Gastrocnemius medialis (tissue), 4 donors: ENCODE data around the gene UBE3A. TPM values are rescaled to one million over a fixed set of nuclear protein-coding genes. Genes with fewer than 3 reads are reported as not detected.

Experiments
- ATAC-seq, 2 donors: fragments of 150-250 bp; one replicate each; pipeline ENCODE4 v1.9.1; 2016
- DNase-seq, 2 donors: peaks; one replicate each; pipeline ENCODE4 v3.0.0-alpha.2; 2019
- H3K27ac ChIP-seq, 4 donors: fragments of 200-600 bp; sonication (generic); 1 replicate in 1 of 4; 2 replicates in 3 of 4; pipeline ENCODE4 v1.5.1; 2016 to 2018; ENCODE audit warnings: mild to moderate bottlenecking in 2 of 4, moderate library complexity in 1 of 4
- H3K27me3 ChIP-seq, 3 donors: fragments of 200-600 bp; sonication (generic) in 2 of 3; 1 replicate in 1 of 3; 2 replicates in 2 of 3; pipeline versions ENCODE4 v1.5.1 to v1.6.0; 2016 to 2019; ENCODE audit warnings: mild to moderate bottlenecking in 1 of 3, moderate library complexity in 1 of 3
- H3K36me3 ChIP-seq, 2 donors: fragments of 200-600 bp; sonication (generic) in 1 of 2; one replicate each; pipeline ENCODE4 v1.5.1; 2017 to 2018
- H3K4me1 ChIP-seq, 2 donors: fragments of 200-600 bp; sonication (generic) in 1 of 2; one replicate each; pipeline ENCODE4 v1.5.1; 2016 to 2017; ENCODE audit warnings: mild to moderate bottlenecking in 2 of 2
- H3K4me3 ChIP-seq, 4 donors: fragments of 200-600 bp; sonication (generic) in 3 of 4; 1 replicate in 1 of 4; 2 replicates in 3 of 4; pipeline ENCODE4 v1.5.1; 2016 to 2019; ENCODE audit warnings: mild to moderate bottlenecking in 2 of 4
- H3K9me3 ChIP-seq, 3 donors: fragments of 200-600 bp; sonication (generic) in 2 of 3; 1 replicate in 1 of 3; 2 replicates in 2 of 3; pipeline ENCODE4 v1.5.1; 2016 to 2019
- CTCF ChIP-seq, 5 experiments: fragments of 450-650 bp in 3 of 5; fragments of 200-600 bp in 2 of 5; sonication (generic) in 2 of 5; IDR thresholded peaks in 4 of 5; conservative IDR thresholded peaks in 1 of 5; 1 replicate in 4 of 5; 2 replicates in 1 of 5; pipeline ENCODE4 v1.5.1; 2016 to 2019; ENCODE audit warnings: antibody characterized with exemption in 5 of 5, mild to moderate bottlenecking in 3 of 5, moderate library complexity in 3 of 5
- POLR2A ChIP-seq, 2 donors: fragments of 450-650 bp; IDR thresholded peaks; one replicate each; pipeline ENCODE4 v1.6.1; 2017; ENCODE audit warnings: antibody characterized with exemption in 2 of 2, mild to moderate bottlenecking in 2 of 2, moderate library complexity in 2 of 2
- in situ Hi-C, 4 donors: fragments of 200-750 bp; cut with MboI; loops; one replicate each; pipeline versions ENCODE4 v1.15.0 to v1.8.0; 2017; ENCODE audit warnings: low sequenced_read_pairs in 4 of 4
- intact Hi-C: fragments of 100-400 bp; cut with DNase I; formaldehyde crosslinking; loops from one replicate; pipeline ENCODE4 v1.15.1; 2023; ENCODE audit warnings: low total_unique reads
- total RNA-seq, 4 donors: library from RNA; depleted of rRNA; stranded (reverse); fragments of >200 nt; gene quantifications; one replicate each; pipeline versions ENCODE4 v1.1.0 to v1.2.3, GENCODE V29; 2016

Gene UBE3A
- total RNA-seq, 4 donors from 2014 or later = 107 to 154 (median 130) TPM

DNA sequence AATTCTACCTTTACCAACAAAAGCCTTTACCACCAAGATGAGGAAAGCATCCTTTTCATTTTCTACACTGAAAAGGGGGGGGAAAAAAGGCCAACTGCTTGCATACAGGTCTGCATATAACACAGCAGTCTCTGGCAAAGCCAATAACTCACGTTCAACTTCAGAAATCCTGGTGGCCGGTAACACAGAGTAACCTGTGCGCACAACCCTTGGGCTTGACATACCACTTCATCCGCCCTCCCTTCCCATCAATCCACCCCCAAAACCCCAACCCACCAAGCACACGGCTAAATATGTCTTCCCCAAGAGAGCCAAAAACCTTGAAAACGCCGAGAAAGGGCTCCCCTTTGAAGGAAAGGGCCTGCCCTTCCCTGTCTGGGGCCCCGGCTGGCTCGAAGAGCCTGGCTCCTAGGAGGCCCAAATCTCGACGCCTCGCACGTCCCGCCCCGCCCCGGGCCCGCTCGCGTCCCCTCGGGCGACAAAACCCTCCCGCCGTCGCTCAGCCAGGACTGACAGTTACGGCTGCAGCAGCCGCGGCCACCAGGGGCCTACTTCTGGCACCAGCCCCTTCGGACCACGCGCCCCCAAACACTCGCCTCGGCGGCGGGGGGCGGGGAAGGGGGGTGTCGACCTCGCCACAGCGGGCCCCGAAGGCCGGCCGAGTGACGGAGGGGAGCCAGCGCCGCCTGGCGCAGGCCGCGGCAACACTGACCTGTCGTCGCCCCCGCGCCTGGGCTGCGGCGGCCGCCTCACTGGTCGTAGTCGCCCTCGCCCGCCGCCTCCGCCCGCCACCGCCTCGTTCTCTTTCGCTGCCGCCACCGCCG, 835 bp downstream of the UBE3A start:
- in situ Hi-C loops = loop anchor here in 2 of 4 donors (10.0 kb wide), 2 partner anchors 93 to 303 kb away; no protein-coding TSS in a partner anchor
- H3K27ac ChIP-seq = peak overlapping the region; percentile 91 to 100 (median 100)
- no peaks in the 10 kb centered on the region for H3K27me3 ChIP-seq
- H3K4me3 ChIP-seq = peak overlapping the region; percentile 85 to 100 (median 96)
- DNase-seq (peak; percentile 16 to 59), ATAC-seq (peak; percentile 65 to 75)
- H3K4me1 ChIP-seq = peaks cover 45% of the 10 kb centered on the region in 2 donors
- no peak for TF ChIP-seq POLR2A (IDR thresholded peaks at IDR 0.05)
- peak in 4 of 5 experiments; percentile 44 to 60 (median 58) for TF ChIP-seq CTCF (IDR thresholded peaks at IDR 0.05 in 4 of 5, conservative IDR thresholded peaks at IDR 0.05 in 1 of 5)
- no peaks in the 10 kb centered on the region for H3K9me3 ChIP-seq
- intact Hi-C loops = loop anchor here (2.0 to 5.0 kb wide), 5 partner anchors 41 to 481 kb away; no protein-coding TSS in a partner anchor
- H3K36me3 ChIP-seq = no peaks in the 10 kb centered on the region

- Histone ChIP-seq H3K27me3 (no peaks in the 10 kb centered on the region), H3K4me3 (peak overlapping the region; percentile 85 to 100 (median 96)), H3K4me1 (peaks cover 58% of the 10 kb centered on the region in 2 donors), H3K9me3 (no peaks in the 10 kb centered on the region), H3K36me3 (no peaks in the 10 kb centered on the region), H3K27ac (peak overlapping the region; percentile 91 to 100 (median 100))
- TF ChIP-seq CTCF (IDR thresholded peaks at IDR 0.05 in 4 of 5, conservative IDR thresholded peaks at IDR 0.05 in 1 of 5) (no peak), POLR2A (IDR thresholded peaks at IDR 0.05) (no peak)
- ATAC-seq (no peak), DNase-seq (no peak)
- in situ Hi-C loops = loop anchor here in 2 of 4 donors (10.0 kb wide), 2 partner anchors 92 to 302 kb away; no protein-coding TSS in a partner anchor
- intact Hi-C loops = loop anchor here (5.0 kb wide), 4 partner anchors 39 to 479 kb away; no protein-coding TSS in a partner anchor
These were observed 2.1 kb downstream of the UBE3A start for GRCh38 chr15:25436707-25437106.

DNA sequence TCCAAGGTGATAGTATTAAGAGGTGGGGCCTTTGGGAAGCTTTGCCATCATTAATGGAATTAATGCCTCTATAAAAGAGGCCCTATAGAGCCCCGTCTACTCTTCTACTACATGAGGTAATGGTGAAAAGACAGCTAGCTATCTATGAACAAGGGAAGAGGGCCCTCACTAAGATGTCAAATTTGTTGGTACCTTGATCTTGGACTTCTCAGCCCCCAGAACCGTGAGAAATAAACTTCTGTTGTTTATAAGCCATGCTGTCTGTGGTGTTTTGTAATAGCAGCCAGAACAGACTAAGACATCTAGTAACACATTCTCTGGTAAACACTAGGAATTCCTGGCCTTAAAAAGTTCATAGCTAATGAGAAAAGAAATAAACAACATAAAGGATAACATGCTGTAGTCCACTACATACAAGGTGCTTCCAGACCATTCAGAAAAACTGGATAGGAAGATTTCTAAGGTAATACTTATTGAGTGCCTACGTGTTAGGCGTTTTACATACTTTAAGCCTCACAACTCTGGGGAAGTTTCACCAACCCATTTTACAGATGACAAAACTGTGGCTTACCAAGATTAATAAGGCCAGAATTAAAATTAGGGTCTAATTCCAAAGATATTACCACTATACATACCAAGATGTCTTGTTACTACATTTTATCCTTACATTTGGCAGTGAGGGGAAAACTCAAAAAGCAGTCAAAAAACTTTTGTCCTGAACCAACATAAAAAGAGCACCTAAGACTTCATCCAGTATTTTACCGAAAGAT, 3.2 kb downstream of the UBE3A start:
- intact Hi-C loops (loop anchor here (5.0 kb wide), 4 partner anchors 38 to 478 kb away; no protein-coding TSS in a partner anchor), in situ Hi-C loops (loop anchor here in 2 of 4 donors (10.0 kb wide), 2 partner anchors 91 to 301 kb away; no protein-coding TSS in a partner anchor)
- Histone ChIP-seq H3K4me3 (peak overlapping the region in 1 of 4 donors; percentile 95), H3K27ac (peak overlapping the region in 3 of 4 donors; percentile 11 to 60 (median 43)), H3K36me3 (no peaks in the 10 kb centered on the region), H3K4me1 (peaks cover 65 to 68% of the 10 kb centered on the region in 2 donors), H3K9me3 (no peaks in the 10 kb centered on the region), H3K27me3 (no peaks in the 10 kb centered on the region)
- TF ChIP-seq CTCF (IDR thresholded peaks at IDR 0.05 in 4 of 5, conservative IDR thresholded peaks at IDR 0.05 in 1 of 5) (no peak), POLR2A (IDR thresholded peaks at IDR 0.05) (no peak)
- ATAC-seq (no peak), DNase-seq (no peak)

DNA sequence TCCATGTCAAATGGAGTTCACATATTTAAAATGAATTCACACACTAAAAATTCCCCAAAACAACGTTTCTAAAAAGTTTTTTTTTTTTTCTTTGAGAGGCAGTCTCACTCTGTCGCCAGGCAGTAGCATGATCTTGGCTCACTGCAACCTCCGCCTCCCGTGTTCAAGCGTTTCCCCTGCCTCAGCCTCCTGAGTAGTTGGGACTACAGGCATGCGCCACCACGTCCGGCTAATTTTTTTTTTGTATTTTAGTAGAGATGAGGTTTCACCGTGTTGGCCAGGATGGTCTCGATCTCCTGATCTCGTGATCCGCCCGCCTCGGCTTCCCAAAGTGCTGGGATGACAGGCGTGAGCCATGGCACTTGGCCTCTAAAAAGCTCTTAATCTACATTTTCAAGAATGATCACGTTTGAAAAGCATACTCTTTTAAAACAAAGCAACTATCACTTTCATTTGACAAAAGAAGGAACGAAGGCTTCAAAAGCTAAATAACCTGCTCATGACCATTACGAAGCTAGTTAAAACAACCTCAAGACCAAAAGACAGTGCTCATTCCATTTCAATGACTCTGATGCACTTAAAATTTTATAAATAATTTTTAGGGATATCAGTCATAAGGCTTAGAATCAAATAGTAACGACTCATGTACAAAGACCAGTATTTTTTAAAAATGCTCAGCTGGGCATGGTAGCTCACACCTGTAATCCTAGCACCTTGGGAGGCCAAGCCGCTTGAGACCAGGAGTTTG, 5.5 kb downstream of the UBE3A start:
- ATAC-seq = no peak
- no peaks in the 10 kb centered on the region for H3K27me3 ChIP-seq
- DNase-seq = peak in 1 of 2 donors; percentile 14
- no peak overlapping the region for H3K4me3 ChIP-seq
- intact Hi-C loops (no loop called here), in situ Hi-C loops (loop anchor here in 2 of 4 donors (10.0 kb wide), 2 partner anchors 88 to 298 kb away; no protein-coding TSS in a partner anchor)
- H3K9me3 ChIP-seq = no peaks in the 10 kb centered on the region
- peaks cover 78 to 83% of the 10 kb centered on the region in 2 donors for H3K4me1 ChIP-seq
- no peaks in the 10 kb centered on the region for H3K36me3 ChIP-seq
- H3K27ac ChIP-seq = peak overlapping the region in 3 of 4 donors; percentile 53 to 60 (median 53)
- TF ChIP-seq CTCF (IDR thresholded peaks at IDR 0.05 in 4 of 5, conservative IDR thresholded peaks at IDR 0.05 in 1 of 5) (no peak), POLR2A (IDR thresholded peaks at IDR 0.05) (no peak)
